Natural killer cell (primary cell): ENCODE results near the gene KCNIP2. TPM values are rescaled to one million over a fixed set of nuclear protein-coding genes. Genes with fewer than 3 reads are reported as not detected.
A peak's percentile ranks its signal among the peaks of the same experiment; 100 is the strongest.

Experiments used
- ATAC-seq, 3 donors: fragments of 150-1000 bp in 2 of 3; fragments of 200-7000 bp in 1 of 3; cut with Tn5 transposase; 1 replicate in 1 of 3; 2 replicates in 2 of 3; pipeline ENCODE4 v1.10.0; 2021; ENCODE audit warnings: mild to moderate bottlenecking in 2 of 3, moderate library complexity in 2 of 3
- DNase-seq, 2 donors: peaks; one replicate each; pipeline versions ENCODE4 v3.0.0 to v3.0.0-alpha.2; 2013 to 2021; ENCODE audit warnings: mixed read lengths in 1 of 2
- H3K27ac ChIP-seq: one replicate; pipeline ENCODE4 v1.5.1; 2013; ENCODE audit warnings: mild to moderate bottlenecking, low read length
- H3K27me3 ChIP-seq: one replicate; pipeline ENCODE4 v1.6.1; 2013; ENCODE audit warnings: low read length; ENCODE audit not compliant: control insufficient read depth, insufficient read depth
- H3K36me3 ChIP-seq: one replicate; pipeline ENCODE4 v1.6.1; 2013; ENCODE audit warnings: low read length; ENCODE audit not compliant: control insufficient read depth, insufficient read depth
- H3K4me1 ChIP-seq: one replicate; pipeline ENCODE4 v1.6.1; 2013; ENCODE audit warnings: low read length; ENCODE audit not compliant: control insufficient read depth, insufficient read depth
- H3K4me3 ChIP-seq: one replicate; pipeline ENCODE4 v1.5.1; 2013; ENCODE audit warnings: low read length
- H3K9me3 ChIP-seq: one replicate; pipeline ENCODE4 v1.6.1; 2013; ENCODE audit warnings: low read length; ENCODE audit not compliant: control insufficient read depth, insufficient read depth
- H3K27ac Mint-ChIP-seq, 2 donors: one replicate each; pipeline ENCODE4 v1.8.0; 2022; ENCODE audit warnings: mild to moderate bottlenecking in 2 of 2, mixed read lengths in 2 of 2, moderate library complexity in 1 of 2
- H3K27me3 Mint-ChIP-seq, 2 donors: one replicate each; pipeline ENCODE4 v1.8.0; 2022; ENCODE audit warnings: low read depth in 2 of 2, mixed read lengths in 2 of 2
- H3K36me3 Mint-ChIP-seq: one replicate; pipeline ENCODE4 v1.8.0; 2022; ENCODE audit warnings: mixed read lengths
- H3K4me1 Mint-ChIP-seq, 2 donors: one replicate each; pipeline ENCODE4 v1.8.0; 2022; ENCODE audit warnings: mixed read lengths in 2 of 2
- H3K4me3 Mint-ChIP-seq: one replicate; pipeline ENCODE4 v1.8.0; 2022; ENCODE audit warnings: mild to moderate bottlenecking, moderate library complexity, mixed read lengths
- H3K9me3 Mint-ChIP-seq, 2 donors: one replicate each; pipeline ENCODE4 v1.8.0; 2022; ENCODE audit warnings: mixed read lengths in 2 of 2
- CTCF ChIP-seq: fragments of 200-600 bp; IDR thresholded peaks from one replicate; pipeline ENCODE4 v1.8.0; 2022; ENCODE audit warnings: antibody characterized with exemption
- WGBS: methylation state at CpG from one replicate; pipeline ENCODE4 v1.1.7; 2013; ENCODE audit warnings: missing lambda C conversion rate; ENCODE audit not compliant: insufficient coverage; 5-methylcytosine and 5-hydroxymethylcytosine counted together
- intact Hi-C: fragments of 100-400 bp; cut with micrococcal nuclease; formaldehyde crosslinking; loops from one replicate; pipeline ENCODE4 v1.14.2; 2022
- total RNA-seq, 4 donors: library from RNA; stranded (reverse); fragments of 120-200 nt in 1 of 4; gene quantifications; one replicate each; pipeline versions ENCODE4 v1.2.3 to v1.2.4, GENCODE V29; 2013 to 2022

Gene KCNIP2
- total RNA-seq, 3 donors from 2014 or later (not counting 1 experiment from before 2014, with no cell fraction given) = 0.97 to 2.0 (median 1.6) TPM

GRCh38 chr10:101878869-101879268 lies 35.3 kb upstream of the KCNIP2 start:
- Histone ChIP-seq H3K9me3 (no peaks in the 10 kb centered on the region), H3K27me3 (no peaks in the 10 kb centered on the region), H3K27ac (no peak overlapping the region), H3K36me3 (no peaks in the 10 kb centered on the region), H3K4me1 (no peaks in the 10 kb centered on the region), H3K4me3 (no peak overlapping the region)
- DNase-seq (no peak), ATAC-seq (no peak)
- intact Hi-C loops = no loop called here
- peaks cover 19 to 25% of the 10 kb centered on the region in 2 donors for H3K4me1 Mint-ChIP-seq
- 91% methylated on average over 3 of the region's 3 CpGs for WGBS
- no peaks in the 10 kb centered on the region for H3K36me3 Mint-ChIP-seq
- H3K27ac Mint-ChIP-seq = no peak overlapping the region
- H3K9me3 Mint-ChIP-seq = no peaks in the 10 kb centered on the region
- H3K27me3 Mint-ChIP-seq = no peaks in the 10 kb centered on the region
- no peak for TF ChIP-seq CTCF
- H3K4me3 Mint-ChIP-seq = no peak overlapping the region

- H3K4me3 ChIP-seq = no peak overlapping the region
- no peaks in the 10 kb centered on the region for H3K27me3 Mint-ChIP-seq
- H3K36me3 Mint-ChIP-seq = no peaks in the 10 kb centered on the region
- DNase-seq = no peak
- no peaks in the 10 kb centered on the region for H3K4me1 ChIP-seq
- H3K27ac ChIP-seq = no peak overlapping the region
- peak overlapping the region; percentile 5 to 58 for H3K27ac Mint-ChIP-seq
- WGBS = 35% methylated on average over 3 of the region's 3 CpGs
- intact Hi-C loops = no loop called here
- no peaks in the 10 kb centered on the region for H3K9me3 Mint-ChIP-seq
- ATAC-seq = peak in 1 of 3 donors; percentile 63
- H3K4me3 Mint-ChIP-seq = no peak overlapping the region
- H3K4me1 Mint-ChIP-seq = peaks cover 16 to 19% of the 10 kb centered on the region in 2 donors
- TF ChIP-seq CTCF = no peak
- H3K9me3 ChIP-seq = no peaks in the 10 kb centered on the region
- no peaks in the 10 kb centered on the region for H3K27me3 ChIP-seq
- no peaks in the 10 kb centered on the region for H3K36me3 ChIP-seq
These were observed 31.6 kb upstream of the KCNIP2 start for GRCh38 chr10:101875068-101875688.

- DNase-seq (no peak), ATAC-seq (no peak)
- no peak overlapping the region for H3K4me3 ChIP-seq
- H3K27me3 Mint-ChIP-seq = no peaks in the 10 kb centered on the region
- no peaks in the 10 kb centered on the region for H3K36me3 Mint-ChIP-seq
- no peaks in the 10 kb centered on the region for H3K9me3 ChIP-seq
- no peaks in the 10 kb centered on the region for H3K4me1 ChIP-seq
- no peaks in the 10 kb centered on the region for H3K27me3 ChIP-seq
- no peak overlapping the region for H3K27ac Mint-ChIP-seq
- H3K9me3 Mint-ChIP-seq = no peaks in the 10 kb centered on the region
- no peak for TF ChIP-seq CTCF
- no peak overlapping the region for H3K4me3 Mint-ChIP-seq
- intact Hi-C loops = no loop called here
- no peaks in the 10 kb centered on the region for H3K36me3 ChIP-seq
- H3K27ac ChIP-seq = no peak overlapping the region
- H3K4me1 Mint-ChIP-seq = peaks cover 16 to 19% of the 10 kb centered on the region in 2 donors
These were observed 30.7 kb upstream of the KCNIP2 start for GRCh38 chr10:101874252-101874651.

GRCh38 chr10:101867931-101868330 lies 24.3 kb upstream of the KCNIP2 start:
- Mint-ChIP-seq H3K27ac (no peak overlapping the region), H3K4me3 (no peak overlapping the region), H3K4me1 (peaks cover 0 to 11% of the 10 kb centered on the region in 2 donors), H3K9me3 (no peaks in the 10 kb centered on the region), H3K27me3 (no peaks in the 10 kb centered on the region), H3K36me3 (peaks cover 9% of the 10 kb centered on the region)
- no peak overlapping the region for H3K27ac ChIP-seq
- no peaks in the 10 kb centered on the region for H3K4me1 ChIP-seq
- intact Hi-C loops = no loop called here
- H3K9me3 ChIP-seq = no peaks in the 10 kb centered on the region
- ATAC-seq = no peak
- DNase-seq = no peak
- no peak overlapping the region for H3K4me3 ChIP-seq
- TF ChIP-seq CTCF = no peak
- 89% methylated on average over 1 of the region's 1 CpG for WGBS
- no peaks in the 10 kb centered on the region for H3K36me3 ChIP-seq
- H3K27me3 ChIP-seq = no peaks in the 10 kb centered on the region
